BLaER1 (cell line): ENCODE measurements around the gene DNASE1L2.
A peak's percentile ranks its signal among the peaks of the same experiment; 100 is the strongest.

Source experiments
- H3K27ac ChIP-seq: shearing (Covaris generic); formaldehyde crosslinking; 2 replicates; pipeline ENCODE4 v1.8.1; 2022
- H3K27me3 ChIP-seq: shearing (Covaris generic); formaldehyde crosslinking; 2 replicates; pipeline ENCODE4 v1.8.1; 2022
- H3K36me3 ChIP-seq: shearing (Covaris generic); formaldehyde crosslinking; 2 replicates; pipeline ENCODE4 v1.8.1; 2022
- H3K4me1 ChIP-seq: shearing (Covaris generic); formaldehyde crosslinking; 2 replicates; pipeline ENCODE4 v1.8.1; 2022
- H3K4me2 ChIP-seq: shearing (Covaris generic); formaldehyde crosslinking; 2 replicates; pipeline ENCODE4 v1.8.1; 2022
- H3K4me3 ChIP-seq: shearing (Covaris generic); formaldehyde crosslinking; 2 replicates; pipeline ENCODE4 v1.8.1; 2022
- H3K9ac ChIP-seq: shearing (Covaris generic); formaldehyde crosslinking; 2 replicates; pipeline ENCODE4 v1.8.1; 2022
- H3K9me3 ChIP-seq: shearing (Covaris generic); formaldehyde crosslinking; 2 replicates; pipeline ENCODE4 v1.8.1; 2022
- H4K20me1 ChIP-seq: shearing (Covaris generic); formaldehyde crosslinking; 2 replicates; pipeline ENCODE4 v1.8.1; 2022
- Cebpa-rat ChIP-seq: shearing (Covaris generic); IDR thresholded peaks from 2 replicates; pipeline ENCODE4 v1.8.1; 2022

DNASE1L2 gene

GRCh38 chr16:2223942-2224486 is 12.2 kb upstream of the DNASE1L2 start:
- peak overlapping the region; percentile 84 for H3K4me2 ChIP-seq
- H4K20me1 ChIP-seq: peaks cover 53% of the 10 kb centered on the region
- no peaks in the 10 kb centered on the region for H3K27me3 ChIP-seq
- H3K4me3 ChIP-seq: peak overlapping the region; percentile 84
- H3K4me1 ChIP-seq: peaks cover 31% of the 10 kb centered on the region
- H3K36me3 ChIP-seq: peaks cover 28% of the 10 kb centered on the region
- peak overlapping the region; percentile 88 for H3K27ac ChIP-seq
- H3K9me3 ChIP-seq: no peaks in the 10 kb centered on the region
- no peak for TF ChIP-seq Cebpa-rat
- peak overlapping the region; percentile 93 for H3K9ac ChIP-seq

GRCh38 chr16:2226245-2226793 is 9.9 kb upstream of the DNASE1L2 start:
- TF ChIP-seq Cebpa-rat: no peak
- no peak overlapping the region for H3K27ac ChIP-seq
- H4K20me1 ChIP-seq: peaks cover 75% of the 10 kb centered on the region
- peaks cover 31% of the 10 kb centered on the region for H3K4me1 ChIP-seq
- H3K4me3 ChIP-seq: no peak overlapping the region
- no peaks in the 10 kb centered on the region for H3K27me3 ChIP-seq
- H3K9ac ChIP-seq: peak overlapping the region; percentile 4; the same call in 1 of the 2 replicates
- no peaks in the 10 kb centered on the region for H3K9me3 ChIP-seq
- peaks cover 51% of the 10 kb centered on the region for H3K36me3 ChIP-seq
- H3K4me2 ChIP-seq: peak overlapping the region; percentile 14; the same call in 1 of the 2 replicates

GRCh38 chr16:2226918-2227317 is 9.3 kb upstream of the DNASE1L2 start:
- Histone ChIP-seq H3K4me2 (no peak overlapping the region), H3K27me3 (no peaks in the 10 kb centered on the region), H3K4me1 (peaks cover 31% of the 10 kb centered on the region), H3K4me3 (no peak overlapping the region), H3K9me3 (no peaks in the 10 kb centered on the region), H3K9ac (no peak overlapping the region), H3K36me3 (peaks cover 57% of the 10 kb centered on the region), H4K20me1 (peaks cover 81% of the 10 kb centered on the region), H3K27ac (no peak overlapping the region)
- TF ChIP-seq Cebpa-rat: no peak

GRCh38 chr16:2228161-2228824 is 8.0 kb upstream of the DNASE1L2 start:
- Histone ChIP-seq H3K4me1 (peaks cover 28% of the 10 kb centered on the region), H3K9me3 (no peaks in the 10 kb centered on the region), H3K9ac (0 out of 2 replicates have a peak overlapping the region, but pooled peaks have one; percentile 24), H3K27ac (no peak overlapping the region), H3K27me3 (no peaks in the 10 kb centered on the region), H4K20me1 (peaks cover 93% of the 10 kb centered on the region), H3K4me2 (no peak overlapping the region), H3K36me3 (peaks cover 71% of the 10 kb centered on the region), H3K4me3 (no peak overlapping the region)
- TF ChIP-seq Cebpa-rat: no peak

- no peaks in the 10 kb centered on the region for H3K9me3 ChIP-seq
- peaks cover 79% of the 10 kb centered on the region for H3K36me3 ChIP-seq
- no peak overlapping the region for H3K4me2 ChIP-seq
- peaks cover 36% of the 10 kb centered on the region for H3K4me1 ChIP-seq
- H3K9ac ChIP-seq: no peak overlapping the region
- peaks cover 97% of the 10 kb centered on the region for H4K20me1 ChIP-seq
- no peak for TF ChIP-seq Cebpa-rat
- no peak overlapping the region for H3K27ac ChIP-seq
- H3K27me3 ChIP-seq: no peaks in the 10 kb centered on the region
- no peak overlapping the region for H3K4me3 ChIP-seq
Observed at GRCh38 chr16:2229091-2229490, 7.2 kb upstream of the DNASE1L2 start.

- Histone ChIP-seq H4K20me1 (peaks cover 95% of the 10 kb centered on the region), H3K27me3 (no peaks in the 10 kb centered on the region), H3K36me3 (peaks cover 84% of the 10 kb centered on the region), H3K9ac (no peak overlapping the region), H3K4me3 (no peak overlapping the region), H3K4me1 (peaks cover 35% of the 10 kb centered on the region), H3K27ac (no peak overlapping the region), H3K9me3 (no peaks in the 10 kb centered on the region), H3K4me2 (no peak overlapping the region)
- TF ChIP-seq Cebpa-rat: no peak
Observed at GRCh38 chr16:2229632-2230250, 6.5 kb upstream of the DNASE1L2 start.

- no peaks in the 10 kb centered on the region for H3K9me3 ChIP-seq
- no peak for TF ChIP-seq Cebpa-rat
- H3K36me3 ChIP-seq: peaks cover 90% of the 10 kb centered on the region
- no peak overlapping the region for H3K27ac ChIP-seq
- H3K4me3 ChIP-seq: no peak overlapping the region
- no peak overlapping the region for H3K9ac ChIP-seq
- peaks cover 95% of the 10 kb centered on the region for H4K20me1 ChIP-seq
- no peak overlapping the region for H3K4me2 ChIP-seq
- peaks cover 28% of the 10 kb centered on the region for H3K4me1 ChIP-seq
- H3K27me3 ChIP-seq: no peaks in the 10 kb centered on the region
Observed at GRCh38 chr16:2230376-2230775, 5.9 kb upstream of the DNASE1L2 start.

GRCh38 chr16:2231016-2231931 is 5.0 kb upstream of the DNASE1L2 start:
- Histone ChIP-seq H3K36me3 (peaks cover 96% of the 10 kb centered on the region), H4K20me1 (peaks cover 95% of the 10 kb centered on the region), H3K27me3 (peaks cover 2% of the 10 kb centered on the region), H3K27ac (no peak overlapping the region), H3K4me3 (no peak overlapping the region), H3K9ac (no peak overlapping the region), H3K4me2 (no peak overlapping the region), H3K9me3 (no peaks in the 10 kb centered on the region), H3K4me1 (peaks cover 19% of the 10 kb centered on the region)
- no peak for TF ChIP-seq Cebpa-rat

- no peak overlapping the region for H3K27ac ChIP-seq
- H3K36me3 ChIP-seq: peaks cover 93% of the 10 kb centered on the region
- H3K9ac ChIP-seq: no peak overlapping the region
- H3K4me3 ChIP-seq: no peak overlapping the region
- TF ChIP-seq Cebpa-rat: no peak
- no peaks in the 10 kb centered on the region for H3K9me3 ChIP-seq
- H3K4me2 ChIP-seq: no peak overlapping the region
- peaks cover 13% of the 10 kb centered on the region for H3K27me3 ChIP-seq
- peaks cover 94% of the 10 kb centered on the region for H4K20me1 ChIP-seq
- peaks cover 14% of the 10 kb centered on the region for H3K4me1 ChIP-seq
Observed at GRCh38 chr16:2232094-2232990, 3.9 kb upstream of the DNASE1L2 start.
